BLaER1 (cell line): ENCODE measurements around the gene RPP25L.

Source experiments
- H3K27ac ChIP-seq: shearing (Covaris generic); formaldehyde crosslinking; 2 replicates; pipeline ENCODE4 v1.8.1; 2022
- H3K27me3 ChIP-seq: shearing (Covaris generic); formaldehyde crosslinking; 2 replicates; pipeline ENCODE4 v1.8.1; 2022
- H3K36me3 ChIP-seq: shearing (Covaris generic); formaldehyde crosslinking; 2 replicates; pipeline ENCODE4 v1.8.1; 2022
- H3K4me1 ChIP-seq: shearing (Covaris generic); formaldehyde crosslinking; 2 replicates; pipeline ENCODE4 v1.8.1; 2022
- H3K4me2 ChIP-seq: shearing (Covaris generic); formaldehyde crosslinking; 2 replicates; pipeline ENCODE4 v1.8.1; 2022
- H3K4me3 ChIP-seq: shearing (Covaris generic); formaldehyde crosslinking; 2 replicates; pipeline ENCODE4 v1.8.1; 2022
- H3K9ac ChIP-seq: shearing (Covaris generic); formaldehyde crosslinking; 2 replicates; pipeline ENCODE4 v1.8.1; 2022
- H3K9me3 ChIP-seq: shearing (Covaris generic); formaldehyde crosslinking; 2 replicates; pipeline ENCODE4 v1.8.1; 2022
- H4K20me1 ChIP-seq: shearing (Covaris generic); formaldehyde crosslinking; 2 replicates; pipeline ENCODE4 v1.8.1; 2022
- Cebpa-rat ChIP-seq: shearing (Covaris generic); IDR thresholded peaks from 2 replicates; pipeline ENCODE4 v1.8.1; 2022

The RPP25L gene

DNA sequence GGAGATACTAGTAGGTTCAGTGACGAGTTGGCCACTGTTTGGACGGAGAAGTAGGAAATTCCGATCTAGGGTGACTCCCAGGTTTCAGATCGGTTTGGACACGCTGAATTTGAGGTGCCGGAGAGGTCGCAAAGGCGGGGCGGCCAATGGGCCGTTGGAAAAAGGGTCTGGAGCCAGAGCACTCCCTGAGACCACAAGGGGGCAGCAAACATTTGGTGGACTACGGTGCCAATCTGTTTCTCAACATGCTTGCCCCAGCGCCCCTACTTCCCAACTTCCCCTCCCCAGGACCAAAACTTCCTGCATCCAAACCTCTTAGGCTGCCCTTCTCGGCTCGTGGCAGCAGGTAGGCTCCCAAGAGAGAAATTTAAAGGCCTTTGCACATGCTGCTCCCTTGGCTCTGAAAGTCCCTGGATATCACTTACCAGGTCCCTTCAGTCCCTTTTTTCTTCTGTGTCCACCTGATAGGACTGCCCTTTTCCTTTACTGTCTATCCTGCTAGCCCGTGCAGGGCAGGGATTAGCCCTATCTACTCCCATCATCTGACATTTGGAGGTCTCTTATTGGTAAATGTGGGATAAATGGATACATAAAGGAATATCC, 992 bp upstream of the RPP25L start:
- Histone ChIP-seq H3K9me3 (no peaks in the 10 kb centered on the region), H3K4me1 (peaks cover 20% of the 10 kb centered on the region), H3K4me2 (peak overlapping the region; percentile 92), H3K9ac (peak overlapping the region; percentile 96), H4K20me1 (no peaks in the 10 kb centered on the region), H3K27ac (peak overlapping the region; percentile 96), H3K4me3 (peak overlapping the region; percentile 85), H3K36me3 (peaks cover 34% of the 10 kb centered on the region; the same call in 1 of the 2 replicates), H3K27me3 (0 out of 2 replicates have a peak, but pooled peaks cover 3% of the 10 kb centered on the region)
- TF ChIP-seq Cebpa-rat = no peak

DNA sequence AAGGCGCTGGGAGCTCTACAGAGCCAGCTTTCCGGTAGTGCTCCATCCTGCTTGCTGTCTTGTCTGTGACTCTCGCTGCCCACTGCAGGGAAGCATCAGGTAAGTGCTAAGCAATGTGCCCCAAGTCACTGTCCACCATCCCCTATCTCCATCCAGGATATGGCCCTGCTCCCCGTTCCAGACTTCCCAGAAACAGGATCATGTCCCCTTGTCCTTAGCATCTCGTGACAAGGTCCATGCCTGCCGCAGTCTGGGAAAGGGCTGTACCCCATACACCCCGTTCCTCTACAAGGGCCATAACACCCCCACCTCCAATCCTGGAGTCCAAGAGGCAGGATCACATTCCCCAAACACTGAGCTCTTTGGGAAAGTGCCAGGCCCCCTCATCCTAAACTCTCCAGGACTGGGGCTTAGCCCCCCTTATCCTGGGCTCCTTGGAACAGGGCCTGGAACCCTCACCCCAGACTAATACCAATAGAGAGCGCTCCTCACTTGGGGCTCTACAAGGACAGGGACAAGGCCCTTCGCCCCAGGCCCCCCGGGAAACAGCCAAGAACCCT, 566 bp downstream of the RPP25L start:
- Histone ChIP-seq H4K20me1 (no peaks in the 10 kb centered on the region), H3K4me2 (peak overlapping the region; percentile 92), H3K27ac (peak overlapping the region; percentile 96), H3K9ac (peak overlapping the region; percentile 96), H3K4me1 (peaks cover 20% of the 10 kb centered on the region), H3K27me3 (no peaks in the 10 kb centered on the region), H3K4me3 (peak overlapping the region; percentile 85), H3K9me3 (no peaks in the 10 kb centered on the region), H3K36me3 (peaks cover 19% of the 10 kb centered on the region; the same call in 1 of the 2 replicates)
- no peak for TF ChIP-seq Cebpa-rat

DNA sequence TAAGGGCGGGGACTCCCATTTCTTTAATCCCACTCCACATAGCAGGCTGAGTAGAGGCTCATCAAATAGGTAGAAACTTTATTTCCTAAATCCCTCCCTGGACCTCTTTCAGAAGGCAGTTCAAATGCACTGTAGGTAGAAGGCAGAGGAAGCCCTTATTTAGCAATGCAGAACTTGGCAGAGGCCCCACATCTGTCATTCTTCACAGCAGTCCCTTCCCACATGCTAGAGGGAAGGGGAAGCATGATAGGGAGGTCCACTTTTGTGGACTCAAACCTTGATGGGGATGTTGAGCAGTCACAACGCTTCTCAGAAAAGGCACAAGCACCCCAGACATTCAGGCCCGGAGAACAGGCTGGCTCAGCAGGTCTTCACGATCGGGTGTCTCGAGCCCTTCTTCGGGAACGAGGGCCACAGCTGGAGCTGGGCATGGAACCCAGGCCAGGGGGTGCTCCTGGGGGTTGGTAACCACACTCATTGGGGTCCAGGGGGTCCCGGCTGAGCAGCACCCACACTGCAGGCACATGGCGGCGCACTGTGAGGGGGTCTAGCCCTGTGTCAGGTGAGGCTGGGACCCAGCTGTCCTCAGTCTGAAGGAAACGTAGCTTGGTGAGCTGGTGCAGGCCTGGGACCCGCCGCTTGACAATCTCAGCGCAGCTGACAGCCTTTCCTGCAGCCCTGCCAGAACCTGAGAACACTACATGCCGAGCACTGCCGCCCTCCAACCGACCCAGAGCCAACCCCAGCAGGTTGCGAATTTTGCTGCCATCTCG, 1.3 kb downstream of the RPP25L start:
- H4K20me1 ChIP-seq = no peaks in the 10 kb centered on the region
- peaks cover 20% of the 10 kb centered on the region for H3K4me1 ChIP-seq
- H3K4me3 ChIP-seq = peak overlapping the region; percentile 85
- 0 out of 2 replicates have a peak overlapping the region, but pooled peaks have one; percentile 96 for H3K9ac ChIP-seq
- TF ChIP-seq Cebpa-rat = no peak
- H3K27me3 ChIP-seq = no peaks in the 10 kb centered on the region
- peak overlapping the region; percentile 92 for H3K4me2 ChIP-seq
- H3K36me3 ChIP-seq = peaks cover 15% of the 10 kb centered on the region; the same call in 1 of the 2 replicates
- H3K27ac ChIP-seq = peak overlapping the region; percentile 96
- H3K9me3 ChIP-seq = no peaks in the 10 kb centered on the region

DNA sequence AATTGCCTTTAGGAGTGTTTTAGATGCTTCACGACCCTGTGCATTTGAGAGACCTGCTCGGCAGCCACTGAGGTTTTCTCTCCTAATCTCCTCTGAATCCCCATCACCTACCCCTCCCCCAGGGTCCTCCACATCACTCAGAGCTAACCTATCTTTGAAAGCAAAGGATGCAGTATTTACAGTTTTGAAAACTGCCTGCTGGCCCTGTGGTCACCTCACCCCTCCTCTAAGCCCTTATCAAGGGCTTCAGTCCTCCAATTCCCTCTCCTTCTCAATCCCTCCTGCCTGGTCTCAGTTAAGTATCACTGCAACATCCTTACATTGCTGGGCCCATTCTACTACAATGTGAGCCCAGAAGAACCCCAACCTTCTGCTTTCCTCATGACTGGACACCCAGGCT, 4.6 kb downstream of the RPP25L start:
- Histone ChIP-seq H3K36me3 (peaks cover 10% of the 10 kb centered on the region; the same call in 1 of the 2 replicates), H3K9me3 (no peaks in the 10 kb centered on the region), H3K9ac (no peak overlapping the region), H3K4me2 (no peak overlapping the region), H3K4me1 (peaks cover 16% of the 10 kb centered on the region), H3K27ac (no peak overlapping the region), H3K4me3 (no peak overlapping the region), H4K20me1 (no peaks in the 10 kb centered on the region), H3K27me3 (no peaks in the 10 kb centered on the region)
- no peak for TF ChIP-seq Cebpa-rat

DNA sequence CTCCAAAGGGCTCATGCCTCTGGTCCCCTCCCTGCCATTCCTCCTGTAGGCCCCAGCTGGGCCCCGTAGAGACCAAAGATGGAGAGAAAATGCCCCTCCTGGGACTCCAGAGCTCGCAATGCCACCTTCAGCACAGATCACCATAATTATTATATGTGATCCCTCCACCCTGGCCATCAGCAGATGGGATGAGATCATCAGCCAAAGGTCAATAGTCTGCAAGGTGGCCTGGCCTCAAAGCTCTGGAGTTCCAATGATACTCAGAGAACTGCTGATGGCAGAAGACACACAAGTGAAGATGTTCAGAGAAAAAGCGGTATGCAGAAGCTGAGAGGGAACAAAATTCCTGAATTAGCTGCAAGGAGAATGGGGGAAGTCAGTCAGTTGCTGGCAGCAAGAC, 5.0 kb downstream of the RPP25L start:
- peaks cover 16% of the 10 kb centered on the region for H3K4me1 ChIP-seq
- no peaks in the 10 kb centered on the region for H3K27me3 ChIP-seq
- no peak overlapping the region for H3K9ac ChIP-seq

DNA sequence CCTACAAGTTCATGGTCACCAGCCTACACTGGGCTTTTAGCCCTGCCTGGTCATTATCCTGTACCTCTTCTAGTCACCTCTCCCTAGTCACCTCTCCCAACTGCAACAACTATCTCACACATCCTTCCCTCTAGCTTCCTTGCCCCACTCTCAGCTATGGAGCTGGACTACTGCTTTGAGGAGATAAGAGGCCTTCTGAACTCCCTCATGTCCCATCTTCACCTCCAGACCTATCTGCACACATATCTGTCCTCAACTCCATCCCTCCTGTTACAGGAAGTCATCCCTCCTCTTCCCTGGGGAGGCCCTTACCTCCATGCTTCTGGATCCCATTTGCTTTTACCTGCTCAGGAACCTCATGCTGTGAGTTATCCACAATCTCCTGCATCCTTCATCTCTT, 5.7 kb downstream of the RPP25L start:
- no peak for TF ChIP-seq Cebpa-rat
- Histone ChIP-seq H3K9me3 (no peaks in the 10 kb centered on the region), H3K9ac (no peak overlapping the region), H3K36me3 (peaks cover 10% of the 10 kb centered on the region; the same call in 1 of the 2 replicates), H3K27ac (no peak overlapping the region), H3K4me3 (no peak overlapping the region), H3K4me2 (no peak overlapping the region), H3K4me1 (peaks cover 12% of the 10 kb centered on the region), H4K20me1 (no peaks in the 10 kb centered on the region), H3K27me3 (no peaks in the 10 kb centered on the region)

More for the DNA sequence above, 5.0 kb downstream of the RPP25L start:
- Histone ChIP-seq H3K4me3 (no peak overlapping the region), H4K20me1 (no peaks in the 10 kb centered on the region), H3K9me3 (no peaks in the 10 kb centered on the region), H3K36me3 (peaks cover 10% of the 10 kb centered on the region; the same call in 1 of the 2 replicates), H3K4me2 (no peak overlapping the region), H3K27ac (no peak overlapping the region)
- no peak for TF ChIP-seq Cebpa-rat

DNA sequence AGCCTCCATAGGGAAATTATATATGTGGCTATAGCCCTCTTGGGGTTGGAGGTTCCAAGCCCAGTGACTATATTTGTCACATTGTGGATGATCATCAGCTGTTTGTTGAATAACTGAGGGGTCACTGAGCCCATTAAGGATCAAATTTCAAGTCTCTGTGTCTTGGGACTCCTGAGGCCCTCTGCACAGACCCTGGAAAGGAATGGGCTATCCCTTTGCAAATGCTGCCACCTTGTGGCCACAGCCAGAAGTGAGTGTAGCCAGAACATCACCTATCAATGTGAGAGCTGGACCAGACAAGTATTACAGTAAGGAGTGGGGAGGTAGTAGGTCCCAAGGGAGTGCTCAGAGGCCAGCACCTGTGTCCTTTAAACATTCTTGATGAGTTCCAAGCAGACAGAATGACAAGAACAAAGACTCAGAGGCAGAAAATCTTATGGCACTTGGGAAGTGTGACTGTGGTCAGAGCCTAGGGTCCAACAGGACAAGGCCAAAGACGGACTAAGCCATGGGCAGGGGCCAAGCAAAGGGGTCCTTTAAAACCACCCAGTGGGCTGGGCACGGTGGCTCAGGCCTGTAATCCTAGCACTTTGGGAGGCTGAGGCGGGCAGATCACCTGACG, 8.2 kb downstream of the RPP25L start:
- Histone ChIP-seq H3K27ac (no peak overlapping the region), H4K20me1 (no peaks in the 10 kb centered on the region), H3K9ac (no peak overlapping the region), H3K4me3 (no peak overlapping the region), H3K9me3 (no peaks in the 10 kb centered on the region), H3K4me2 (no peak overlapping the region), H3K4me1 (no peaks in the 10 kb centered on the region), H3K36me3 (no peaks in the 10 kb centered on the region), H3K27me3 (no peaks in the 10 kb centered on the region)
- no peak for TF ChIP-seq Cebpa-rat

DNA sequence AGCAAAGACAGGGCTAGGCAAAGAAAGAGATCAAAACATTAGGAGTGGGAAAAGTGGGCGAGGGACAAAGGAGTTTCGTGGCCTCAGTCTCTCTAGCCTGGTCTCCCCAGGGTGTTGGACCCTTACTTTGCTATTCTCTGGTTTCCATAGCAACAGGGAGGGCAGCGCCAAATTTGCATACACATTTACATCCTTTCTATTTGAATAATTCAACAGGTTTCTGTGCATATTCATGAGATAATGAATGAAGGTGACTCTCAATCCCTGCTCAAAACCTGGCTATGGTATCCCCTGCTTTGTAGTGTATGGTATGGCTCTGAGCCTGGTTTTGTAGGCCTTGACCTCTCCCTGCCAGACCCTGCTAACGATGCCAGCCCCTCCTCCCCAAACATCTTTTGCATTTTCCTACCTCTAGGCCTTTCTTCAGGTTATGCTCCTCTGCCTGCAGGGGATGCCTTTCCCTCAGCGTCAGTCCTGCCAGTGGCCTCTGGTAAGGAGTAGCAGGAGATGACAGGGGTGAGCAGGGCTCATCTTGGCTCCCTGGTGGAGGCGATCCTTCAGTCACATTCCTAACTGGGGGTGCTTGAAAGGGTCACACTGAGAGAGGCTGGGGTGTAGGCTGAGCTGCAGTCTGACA, 9.8 kb downstream of the RPP25L start:
- Histone ChIP-seq H3K4me3 (no peak overlapping the region), H3K27me3 (no peaks in the 10 kb centered on the region; the same call in 1 of the 2 replicates), H3K9ac (no peak overlapping the region), H3K9me3 (no peaks in the 10 kb centered on the region), H4K20me1 (no peaks in the 10 kb centered on the region), H3K27ac (no peak overlapping the region), H3K4me2 (no peak overlapping the region), H3K36me3 (no peaks in the 10 kb centered on the region), H3K4me1 (no peaks in the 10 kb centered on the region)
- no peak for TF ChIP-seq Cebpa-rat

DNA sequence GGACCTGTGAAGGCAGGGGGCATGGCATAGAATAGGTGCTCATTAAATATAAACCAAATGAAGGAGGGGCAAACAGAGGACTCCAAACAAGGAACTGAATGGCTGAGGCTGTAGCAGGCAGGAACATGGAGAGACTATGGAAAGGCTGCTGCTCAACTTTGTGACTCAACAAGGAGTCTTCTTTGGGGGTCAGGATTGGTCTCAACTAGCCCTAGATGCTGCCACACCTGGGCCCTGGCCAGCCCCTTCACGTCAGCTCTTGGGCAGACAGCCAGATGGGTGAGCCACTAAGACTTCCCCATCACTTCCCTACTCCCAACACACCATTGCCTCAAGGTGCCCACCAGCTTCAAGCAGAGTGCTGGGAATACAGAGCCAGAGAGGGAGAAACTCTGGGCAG, 11.0 kb downstream of the RPP25L start:
- Histone ChIP-seq H3K27ac (no peak overlapping the region), H3K36me3 (no peaks in the 10 kb centered on the region), H3K27me3 (no peaks in the 10 kb centered on the region; the same call in 1 of the 2 replicates), H3K9me3 (no peaks in the 10 kb centered on the region), H3K9ac (no peak overlapping the region), H3K4me3 (no peak overlapping the region), H3K4me1 (no peaks in the 10 kb centered on the region), H4K20me1 (no peaks in the 10 kb centered on the region), H3K4me2 (no peak overlapping the region)
- no peak for TF ChIP-seq Cebpa-rat
